PC-9 (cell line): ENCODE results near the gene DDAH2. TPM values are rescaled to one million over a fixed set of nuclear protein-coding genes. Genes with fewer than 3 reads are reported as not detected.

Experiments
- BruUV-seq: library from RNA; stranded (reverse); fragments of 400-500 nt; replicated peaks from 2 replicates; lab custom pipeline; 2021; lab: Mats Ljungman, UMichigan
- CTCF ChIA-PET: fragments of 300-600 bp; sonication (Branson Sonifier 250); formaldehyde crosslinking; loops from one replicate; lab custom pipeline; 2022; ENCODE audit warnings: antibody characterized with exemption; lab: Charles Lee
- POLR2A ChIA-PET: fragments of 300-600 bp; sonication (Branson Sonifier 250); formaldehyde crosslinking; loops from one replicate; lab custom pipeline; 2022; ENCODE audit warnings: antibody characterized with exemption; ENCODE audit not compliant: unreplicated experiment; lab: Charles Lee
- DNase-seq, 2 experiments: peaks; one replicate each; pipeline versions ENCODE4 v3.0.0 to v3.0.0-alpha.2; 2015 to 2022; ENCODE audit warnings: mixed read lengths in 1 of 2
- H2AFZ ChIP-seq: fragments of 200-600 bp; sonication (generic); 2 replicates; pipeline ENCODE4 v1.8.1; 2017; ENCODE audit warnings: antibody characterized with exemption
- H3F3A ChIP-seq: fragments of 200-600 bp; sonication (generic); 2 replicates; pipeline ENCODE4 v1.8.1; 2017; ENCODE audit warnings: antibody characterized with exemption, mild to moderate bottlenecking, low read depth; ENCODE audit not compliant: insufficient read depth
- H3K27ac ChIP-seq: fragments of 200-600 bp; sonication (generic); 2 replicates; pipeline ENCODE4 v1.6.1; 2016; ENCODE audit warnings: mixed run types
- H3K27me3 ChIP-seq: fragments of 200-600 bp; sonication (generic); 2 replicates; pipeline ENCODE4 v1.6.1; 2016; ENCODE audit warnings: low read depth, mixed run types; ENCODE audit not compliant: insufficient read depth
- H3K36me3 ChIP-seq: fragments of 200-600 bp; sonication (generic); 2 replicates; pipeline ENCODE4 v1.6.1; 2016; ENCODE audit warnings: low read depth, mixed run types
- H3K4me1 ChIP-seq: fragments of 200-600 bp; sonication (generic); replicated peaks from 2 replicates; pipeline ENCODE4 v1.6.1; 2016; ENCODE audit warnings: mixed run types; ENCODE audit not compliant: insufficient read depth
- H3K4me2 ChIP-seq: fragments of 200-600 bp; sonication (generic); 2 replicates; pipeline ENCODE4 v1.6.1; 2017; ENCODE audit warnings: mixed run types
- H3K4me3 ChIP-seq: fragments of 200-600 bp; sonication (generic); 2 replicates; pipeline ENCODE4 v1.6.1; 2016; ENCODE audit warnings: mixed run types
- H3K79me2 ChIP-seq: fragments of 200-600 bp; sonication (generic); 2 replicates; pipeline ENCODE4 v1.6.1; 2017; ENCODE audit warnings: low read depth, mixed run types
- H3K9me2 ChIP-seq: fragments of 200-600 bp; sonication (generic); 2 replicates; pipeline ENCODE4 v1.8.1; 2017; ENCODE audit warnings: mild to moderate bottlenecking; ENCODE audit not compliant: insufficient read depth
- H3K9me3 ChIP-seq: fragments of 200-600 bp; sonication (generic); 2 replicates; pipeline ENCODE4 v1.8.1; 2016; ENCODE audit warnings: low read depth; ENCODE audit not compliant: insufficient read depth
- H4K20me1 ChIP-seq: fragments of 200-600 bp; sonication (generic); 2 replicates; pipeline ENCODE4 v1.8.1; 2017; ENCODE audit not compliant: insufficient read depth
- EZH2 ChIP-seq: fragments of 200-600 bp; sonication (generic); IDR thresholded peaks from 2 replicates; pipeline ENCODE4 v1.8.0; 2017; ENCODE audit warnings: antibody characterized with exemption, low read depth
- intact Hi-C: fragments of 100-400 bp; cut with micrococcal nuclease; formaldehyde crosslinking; loops from one replicate; pipeline ENCODE4 v1.10.0; 2022; ENCODE audit not compliant: unreplicated experiment
- total RNA-seq: library from RNA; stranded (reverse); gene quantifications from 2 replicates; pipeline ENCODE4 v1.2.3, GENCODE V29; 2021
- TF ChIP-seq, protein P1 (sequence below): fragments of 200-600 bp; sonication (generic); conservative IDR thresholded peaks from 2 replicates; pipeline ENCODE4 v1.6.1; 2017; ENCODE audit warnings: mixed run types, antibody characterized with exemption, mild to moderate bottlenecking, moderate library complexity

DDAH2 gene
- total RNA-seq, 1 experiment from 2014 or later, result 58.3 TPM

DNA sequence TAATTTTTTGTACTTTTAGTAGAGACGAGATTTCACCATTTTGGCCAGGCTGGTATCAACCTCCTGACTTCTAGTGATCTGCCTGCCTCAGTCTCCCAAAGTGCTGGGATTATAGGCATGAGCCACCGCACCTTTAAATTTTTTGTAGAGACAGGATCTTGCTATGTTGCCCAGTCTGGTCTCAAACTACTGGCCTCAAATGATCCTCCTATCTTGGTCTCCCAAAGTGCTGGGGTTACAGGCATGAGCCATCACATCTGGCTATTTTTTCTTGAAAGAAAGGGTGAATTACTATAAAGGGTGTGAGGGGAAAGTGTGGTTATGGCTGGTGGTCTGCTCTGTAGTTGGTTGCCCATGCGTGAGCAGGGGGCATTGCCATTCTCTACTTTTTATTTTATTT, 20.9 kb downstream of the DDAH2 start:
- no peaks in the 10 kb centered on the region for H3K9me3 ChIP-seq
- no peak overlapping the region for H2AFZ ChIP-seq
- no peak overlapping the region for H3K4me2 ChIP-seq
- no TSS peak for BruUV-seq
- intact Hi-C loops, result no loop called here
- no peaks in the 10 kb centered on the region for H3K9me2 ChIP-seq
- H3K79me2 ChIP-seq, result no peaks in the 10 kb centered on the region
- POLR2A ChIA-PET, result no interaction called here
- H3K4me1 ChIP-seq, result peaks cover 6% of the 10 kb centered on the region; the same call in 1 of the 2 replicates
- TF ChIP-seq, protein P1, sequence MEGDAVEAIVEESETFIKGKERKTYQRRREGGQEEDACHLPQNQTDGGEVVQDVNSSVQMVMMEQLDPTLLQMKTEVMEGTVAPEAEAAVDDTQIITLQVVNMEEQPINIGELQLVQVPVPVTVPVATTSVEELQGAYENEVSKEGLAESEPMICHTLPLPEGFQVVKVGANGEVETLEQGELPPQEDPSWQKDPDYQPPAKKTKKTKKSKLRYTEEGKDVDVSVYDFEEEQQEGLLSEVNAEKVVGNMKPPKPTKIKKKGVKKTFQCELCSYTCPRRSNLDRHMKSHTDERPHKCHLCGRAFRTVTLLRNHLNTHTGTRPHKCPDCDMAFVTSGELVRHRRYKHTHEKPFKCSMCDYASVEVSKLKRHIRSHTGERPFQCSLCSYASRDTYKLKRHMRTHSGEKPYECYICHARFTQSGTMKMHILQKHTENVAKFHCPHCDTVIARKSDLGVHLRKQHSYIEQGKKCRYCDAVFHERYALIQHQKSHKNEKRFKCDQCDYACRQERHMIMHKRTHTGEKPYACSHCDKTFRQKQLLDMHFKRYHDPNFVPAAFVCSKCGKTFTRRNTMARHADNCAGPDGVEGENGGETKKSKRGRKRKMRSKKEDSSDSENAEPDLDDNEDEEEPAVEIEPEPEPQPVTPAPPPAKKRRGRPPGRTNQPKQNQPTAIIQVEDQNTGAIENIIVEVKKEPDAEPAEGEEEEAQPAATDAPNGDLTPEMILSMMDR, result no peak
- no peak for TF ChIP-seq EZH2
- CTCF ChIA-PET, result no interaction called here
- no peaks in the 10 kb centered on the region for H3F3A ChIP-seq
- no peak overlapping the region for H3K4me3 ChIP-seq
- H3K36me3 ChIP-seq, result no peaks in the 10 kb centered on the region
- H4K20me1 ChIP-seq, result no peaks in the 10 kb centered on the region
- DNase-seq, result no peak
- H3K27me3 ChIP-seq, result no peaks in the 10 kb centered on the region
- no peak overlapping the region for H3K27ac ChIP-seq

DNA sequence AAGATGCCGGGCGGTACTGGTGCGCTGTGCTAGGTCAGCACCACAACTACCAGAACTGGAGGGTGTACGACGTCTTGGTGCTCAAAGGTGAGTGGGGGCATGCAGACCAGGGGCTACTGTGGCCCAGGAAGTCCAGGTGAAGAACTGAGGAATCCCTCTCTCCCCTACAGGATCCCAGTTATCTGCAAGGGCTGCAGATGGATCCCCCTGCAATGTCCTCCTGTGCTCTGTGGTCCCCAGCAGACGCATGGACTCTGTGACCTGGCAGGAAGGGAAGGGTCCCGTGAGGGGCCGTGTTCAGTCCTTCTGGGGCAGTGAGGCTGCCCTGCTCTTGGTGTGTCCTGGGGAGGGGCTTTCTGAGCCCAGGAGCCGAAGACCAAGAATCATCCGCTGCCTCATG, 21.4 kb downstream of the DDAH2 start:
- CTCF ChIA-PET, result no interaction called here
- Histone ChIP-seq H3K27ac (no peak overlapping the region), H3K4me3 (no peak overlapping the region), H3K36me3 (no peaks in the 10 kb centered on the region), H3F3A (no peaks in the 10 kb centered on the region), H2AFZ (no peak overlapping the region), H3K79me2 (peaks cover under 1% of the 10 kb centered on the region; the same call in 1 of the 2 replicates), H3K9me2 (no peaks in the 10 kb centered on the region), H3K9me3 (no peaks in the 10 kb centered on the region), H4K20me1 (no peaks in the 10 kb centered on the region), H3K4me2 (no peak overlapping the region), H3K4me1 (peaks cover 6% of the 10 kb centered on the region; the same call in 1 of the 2 replicates), H3K27me3 (no peaks in the 10 kb centered on the region)
- intact Hi-C loops, result no loop called here
- no TSS peak for BruUV-seq
- POLR2A ChIA-PET, result no interaction called here
- TF ChIP-seq, protein P1, result no peak
- no peak for TF ChIP-seq EZH2
- no peak for DNase-seq

DNA sequence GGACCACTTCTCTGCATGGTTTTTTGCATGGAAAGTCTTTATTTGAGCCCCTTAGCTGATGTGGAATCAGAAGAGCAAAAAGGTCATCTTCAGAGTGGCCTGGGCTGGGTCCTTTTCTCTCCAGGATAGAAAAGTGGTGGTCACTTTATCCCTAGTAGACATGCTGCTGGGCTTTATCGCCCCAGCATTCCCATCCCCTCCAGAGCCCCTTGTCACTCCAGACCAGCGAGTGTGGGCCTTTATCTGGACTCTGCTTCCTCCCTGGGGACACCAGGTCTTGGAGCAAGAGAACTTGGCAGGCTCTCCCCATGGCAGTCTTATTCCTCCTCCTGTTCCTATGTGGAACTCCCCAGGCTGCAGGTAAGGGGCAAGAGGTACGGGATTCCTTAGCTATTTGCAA, 22.5 kb downstream of the DDAH2 start, which contains the start of gene LY6G6F:
TSS of gene LY6G6F (plus strand) at position 268 of the 400 bp plus-strand sequence. CDS start at position 309, 41 bp downstream.
- H2AFZ ChIP-seq, result no peak within 1 kb of the TSS; the same call in 1 of the 2 replicates
- DNase-seq, result no peak
- no peak within 1 kb of the TSS for H3K4me2 ChIP-seq
- BruUV-seq, result no TSS peak
- no peaks in the 10 kb centered on the region for H3K36me3 ChIP-seq
- H3K79me2 ChIP-seq, result peaks cover 11% of the 10 kb centered on the region
- H3K27ac ChIP-seq, result no peak within 1 kb of the TSS
- H4K20me1 ChIP-seq, result no peaks in the 10 kb centered on the region
- no peaks in the 10 kb centered on the region for H3K9me3 ChIP-seq
- no peak for TF ChIP-seq EZH2
- TF ChIP-seq, protein P1, result no peak
- H3K4me3 ChIP-seq, result no peak within 1 kb of the TSS
- ChIA-PET CTCF (interaction anchor here (0.6 kb wide), 1 partner anchor 29 kb away, joined by 5 read pairs; no protein-coding TSS in a partner anchor), POLR2A (interaction anchor here (0.6 kb wide), 1 partner anchor 14 kb away, joined by 3 read pairs; no protein-coding TSS in a partner anchor)
- H3K9me2 ChIP-seq, result no peaks in the 10 kb centered on the region
- H3K4me1 ChIP-seq, result peaks cover 12% of the 10 kb centered on the region
- no peaks in the 10 kb centered on the region for H3F3A ChIP-seq
- intact Hi-C loops, result no loop called here
- H3K27me3 ChIP-seq, result no peaks in the 10 kb centered on the region
